ENCODE measurements around the gene PBX1. TPM values are rescaled to one million over a fixed set of nuclear protein-coding genes. Genes with fewer than 3 reads are reported as not detected.

PBX1 gene
- total RNA-seq, 6 experiments from 2014 or later: 3.1 to 7.9 (median 6.9) TPM

- ATAC-seq: peak in 2 of 4 donors; percentile 55 to 59
- Histone ChIP-seq H3K4me1 (peaks cover 0 to 23% (median 6%) of the 10 kb centered on the region in 4 donors), H3K27me3 (no peaks in the 10 kb centered on the region), H3K9me3 (no peaks in the 10 kb centered on the region), H3K36me3 (no peaks in the 10 kb centered on the region), H3K27ac (peak overlapping the region in 1 of 3 donors; percentile 11), H3K4me3 (no peak overlapping the region)
- intact Hi-C loops (cut with DNase I): no loop called here
- DNase-seq: peak in 1 of 3 donors; percentile 56
- TF ChIP-seq POLR2A (IDR thresholded peaks at IDR 0.05): no peak
- TF ChIP-seq CTCF (IDR thresholded peaks at IDR 0.05): no peak
- 37% methylated on average over 5 of the region's 5 CpGs for WGBS (ENCODE audit: insufficient coverage, low coverage, low lambda C conversion rate, missing lambda C conversion rate)
Observed at GRCh38 chr1:164713456-164714207, 154.6 kb downstream of the PBX1 start.

- Histone ChIP-seq H3K27ac (no peak overlapping the region), H3K9me3 (no peaks in the 10 kb centered on the region), H3K4me3 (no peak overlapping the region), H3K4me1 (peaks cover 0 to 17% (median 6%) of the 10 kb centered on the region in 4 donors), H3K27me3 (no peaks in the 10 kb centered on the region), H3K36me3 (no peaks in the 10 kb centered on the region)
- 58% methylated on average over 6 of the region's 8 CpGs for WGBS (ENCODE audit: insufficient coverage, low coverage, low lambda C conversion rate, missing lambda C conversion rate)
- intact Hi-C loops (cut with DNase I): no loop called here
- ATAC-seq (peak in 1 of 4 donors; percentile 24), DNase-seq (no peak)
- TF ChIP-seq POLR2A (IDR thresholded peaks at IDR 0.05): no peak
- TF ChIP-seq CTCF (IDR thresholded peaks at IDR 0.05): no peak
Observed at GRCh38 chr1:164716992-164717703, 158.2 kb downstream of the PBX1 start.

GRCh38 chr1:164718821-164719220 is 159.8 kb downstream of the PBX1 start:
- DNase-seq: no peak
- H3K27me3 ChIP-seq: no peaks in the 10 kb centered on the region
- no peak for ATAC-seq
- intact Hi-C loops (cut with DNase I): no loop called here
- H3K4me3 ChIP-seq: no peak overlapping the region
- no peaks in the 10 kb centered on the region for H3K9me3 ChIP-seq
- no peaks in the 10 kb centered on the region for H3K36me3 ChIP-seq
- TF ChIP-seq POLR2A (IDR thresholded peaks at IDR 0.05) (no peak), CTCF (IDR thresholded peaks at IDR 0.05) (no peak)
- 88% methylated on average over 1 of the region's 1 CpG for WGBS (ENCODE audit: insufficient coverage, low coverage, low lambda C conversion rate, missing lambda C conversion rate)
- H3K27ac ChIP-seq: no peak overlapping the region
- peaks cover 0 to 6% (median 2%) of the 10 kb centered on the region in 4 donors for H3K4me1 ChIP-seq

- Histone ChIP-seq H3K4me3 (no peak overlapping the region), H3K27me3 (no peaks in the 10 kb centered on the region), H3K4me1 (peaks cover 0 to 1% (median 0%) of the 10 kb centered on the region in 4 donors), H3K9me3 (no peaks in the 10 kb centered on the region), H3K36me3 (no peaks in the 10 kb centered on the region), H3K27ac (no peak overlapping the region)
- no peak for TF ChIP-seq POLR2A (IDR thresholded peaks at IDR 0.05)
- no peak for TF ChIP-seq CTCF (IDR thresholded peaks at IDR 0.05)
- WGBS (ENCODE audit: insufficient coverage, low coverage, low lambda C conversion rate, missing lambda C conversion rate): 49% methylated on average over 7 of the region's 8 CpGs
- no peak for DNase-seq
- no peak for ATAC-seq
- intact Hi-C loops (cut with DNase I): no loop called here
Observed at GRCh38 chr1:164719676-164720439, 160.9 kb downstream of the PBX1 start.

Data from right lobe of liver (tissue), 6 donors.